SK-N-SH (cell line): ENCODE data around the gene STT3A.

ENCODE experiments used
- CTCF ChIP-seq: fragments of 200-600 bp; sonication (generic); IDR thresholded peaks from 2 replicates; pipeline ENCODE4 v1.6.1; 2017; ENCODE audit warnings: antibody characterized with exemption, mild to moderate bottlenecking, moderate library complexity
- ELF1 ChIP-seq: IDR thresholded peaks from 2 replicates; pipeline ENCODE4 v1.4.0; 2012
- EP300 ChIP-seq, 2 experiments: IDR thresholded peaks; 2 replicates each; pipeline versions ENCODE4 v1.4.0 to v1.6.1; 2012; ENCODE audit warnings: borderline replicate concordance in 1 of 2, low read depth in 1 of 2, low read length in 1 of 2
- FOSL2 ChIP-seq: IDR thresholded peaks from 2 replicates; pipeline ENCODE4 v1.4.0; 2012; ENCODE audit warnings: low read depth, mild to moderate bottlenecking, moderate library complexity, borderline replicate concordance
- GABPA ChIP-seq: IDR thresholded peaks from 2 replicates; pipeline ENCODE4 v1.4.0; 2012; ENCODE audit warnings: low read depth, mild to moderate bottlenecking
- GATA2 ChIP-seq: sonication (generic); formaldehyde crosslinking; IDR thresholded peaks from 2 replicates; pipeline ENCODE4 v1.5.0; 2020; ENCODE audit warnings: mild to moderate bottlenecking, missing genetic modification reagents
- MAX ChIP-seq: IDR thresholded peaks from 2 replicates; pipeline ENCODE4 v1.4.0; 2012; ENCODE audit warnings: low read depth
- RAD21 ChIP-seq: IDR thresholded peaks from 2 replicates; pipeline ENCODE4 v1.6.1; 2012; ENCODE audit warnings: mild to moderate bottlenecking, low read length
- RCOR1 ChIP-seq: fragments of 150-350 bp; IDR thresholded peaks from 2 replicates; pipeline ENCODE4 v1.6.1; 2017; ENCODE audit warnings: antibody characterized with exemption, low read length
- REST ChIP-seq: IDR thresholded peaks from 2 replicates; pipeline ENCODE4 v1.6.1; 2012; ENCODE audit warnings: mild to moderate bottlenecking, low read depth, low read length, moderate library complexity
- SMC3 ChIP-seq: IDR thresholded peaks from 2 replicates; pipeline ENCODE4 v1.6.1; 2012; ENCODE audit warnings: low read depth, low read length, improper control_type of control experiment
- USF2 ChIP-seq: fragments of 150-350 bp; IDR thresholded peaks from 2 replicates; pipeline ENCODE4 v1.6.1; 2017; ENCODE audit warnings: antibody characterized with exemption, low read length, low read depth, borderline replicate concordance
- YY1 ChIP-seq: IDR thresholded peaks from 2 replicates; pipeline ENCODE4 v1.4.0; 2012; ENCODE audit warnings: low read depth, mild to moderate bottlenecking

GRCh38 chr11:125609545-125609944 lies 16.9 kb downstream of the STT3A start:
- TF ChIP-seq CTCF = no peak
- no peak for TF ChIP-seq MAX
- TF ChIP-seq USF2 = no peak
- no peak for TF ChIP-seq RAD21
- TF ChIP-seq YY1 = no peak
- TF ChIP-seq GABPA = no peak
- no peak for TF ChIP-seq REST
- no peak for TF ChIP-seq RCOR1
- no peak for TF ChIP-seq EP300 (IDR thresholded peaks at IDR 0.05; ENCODE audit: borderline replicate concordance in 1 of 2, low read depth in 1 of 2, low read length in 1 of 2)
- no peak for TF ChIP-seq GATA2 (CRISPR knock-in tag)
- no peak for TF ChIP-seq FOSL2
- TF ChIP-seq ELF1 = no peak
- TF ChIP-seq SMC3 = no peak
